SK-N-SH treated with all-trans-retinoic acid at 6 μM for 48 hours (cell line): ENCODE results near the gene PCDH15.

Experiments used
- ATAC-seq: fragments of 200-7000 bp; cut with Tn5 transposase; 3 replicates; pipeline ENCODE4 v1.9.1; 2020; ENCODE audit warnings: mild to moderate bottlenecking, moderate library complexity
- ARNTL ChIP-seq: fragments of 450-650 bp; formaldehyde crosslinking; IDR thresholded peaks from 2 replicates; pipeline ENCODE4 v1.5.0; 2020; ENCODE audit warnings: low read depth, mild to moderate bottlenecking, moderate library complexity, borderline replicate concordance
- CREB5 ChIP-seq: fragments of 250-450 bp; sonication (Bioruptor Pico); IDR thresholded peaks from 2 replicates; pipeline ENCODE4 v1.5.1; 2020; ENCODE audit warnings: low read depth, mild to moderate bottlenecking, moderate library complexity
- CSDC2 ChIP-seq: fragments of 250-450 bp; sonication (Bioruptor Pico); IDR thresholded peaks from 2 replicates; pipeline ENCODE4 v1.5.0; 2020; ENCODE audit warnings: mild to moderate bottlenecking, moderate library complexity
- CSRNP3 ChIP-seq: fragments of 250-450 bp; sonication (Bioruptor Pico); IDR thresholded peaks from 2 replicates; pipeline ENCODE4 v1.5.1; 2021; ENCODE audit warnings: mild to moderate bottlenecking, moderate library complexity
- ESRRG ChIP-seq: fragments of 250-450 bp; sonication (Bioruptor Pico); IDR thresholded peaks from 2 replicates; pipeline ENCODE4 v1.6.1; 2021; ENCODE audit warnings: mild to moderate bottlenecking
- GLIS3 ChIP-seq: fragments of 250-450 bp; sonication (Bioruptor Pico); IDR thresholded peaks from 2 replicates; pipeline ENCODE4 v1.5.0; 2020; ENCODE audit warnings: mild to moderate bottlenecking, moderate library complexity
- OSR1 ChIP-seq: fragments of 250-450 bp; sonication (Bioruptor Pico); IDR thresholded peaks from 2 replicates; pipeline ENCODE4 v1.8.0; 2022; ENCODE audit warnings: moderate library complexity, mild to moderate bottlenecking, inconsistent platforms
- POU6F1 ChIP-seq: fragments of 250-450 bp; sonication (Bioruptor Pico); IDR thresholded peaks from 2 replicates; pipeline ENCODE4 v1.8.0; 2021; ENCODE audit warnings: low read depth, mild to moderate bottlenecking, moderate library complexity, borderline replicate concordance
- PPARA ChIP-seq: fragments of 250-450 bp; sonication (Bioruptor Pico); IDR thresholded peaks from 2 replicates; pipeline ENCODE4 v1.5.0; 2020; ENCODE audit warnings: mild to moderate bottlenecking, borderline replicate concordance
- RARB ChIP-seq: fragments of 250-450 bp; sonication (Bioruptor Pico); IDR thresholded peaks from 2 replicates; pipeline ENCODE4 v1.8.0; 2021; ENCODE audit warnings: mild to moderate bottlenecking, moderate library complexity
- SNAI2 ChIP-seq: fragments of 250-450 bp; sonication (Bioruptor Pico); IDR thresholded peaks from 2 replicates; pipeline ENCODE4 v1.5.0; 2020; ENCODE audit warnings: mild to moderate bottlenecking, moderate library complexity
- TCF4 ChIP-seq: fragments of 250-450 bp; sonication (Bioruptor Pico); IDR thresholded peaks from 2 replicates; pipeline ENCODE4 v1.8.0; 2021; ENCODE audit warnings: mild to moderate bottlenecking, moderate library complexity, borderline replicate concordance
- TSHZ2 ChIP-seq: fragments of 250-450 bp; sonication (Bioruptor Pico); IDR thresholded peaks from 2 replicates; pipeline ENCODE4 v1.5.0; 2020; ENCODE audit warnings: mild to moderate bottlenecking, moderate library complexity
- ZC3H10 ChIP-seq: fragments of 250-450 bp; sonication (Bioruptor Pico); IDR thresholded peaks from 2 replicates; pipeline ENCODE4 v1.5.1; 2021; ENCODE audit warnings: mild to moderate bottlenecking, moderate library complexity
- ZFP3 ChIP-seq: fragments of 250-450 bp; sonication (Bioruptor Pico); IDR thresholded peaks from 2 replicates; pipeline ENCODE4 v1.5.0; 2020; ENCODE audit warnings: mild to moderate bottlenecking, moderate library complexity
- ZNF565 ChIP-seq: fragments of 450-650 bp; formaldehyde crosslinking; conservative IDR thresholded peaks from 2 replicates; pipeline ENCODE4 v1.5.0; 2020; ENCODE audit warnings: low read depth, mild to moderate bottlenecking, moderate library complexity
- ZNF70 ChIP-seq: fragments of 450-650 bp; formaldehyde crosslinking; IDR thresholded peaks from 2 replicates; pipeline ENCODE4 v1.5.0; 2020; ENCODE audit warnings: mild to moderate bottlenecking, moderate library complexity
- ZNF8 ChIP-seq: fragments of 450-650 bp; formaldehyde crosslinking; IDR thresholded peaks from 2 replicates; pipeline ENCODE4 v1.5.0; 2020; ENCODE audit warnings: mild to moderate bottlenecking, moderate library complexity

Gene PCDH15

GRCh38 chr10:54148508-54148907 is 652.5 kb downstream of the PCDH15 start (continued):
- TF ChIP-seq CREB5 = no peak
- no peak for TF ChIP-seq SNAI2
- no peak for TF ChIP-seq ESRRG (CRISPR knock-in tag)
- no peak for TF ChIP-seq RARB (CRISPR knock-in tag)
- TF ChIP-seq, all 23 proteins: peak for 0

GRCh38 chr10:54139819-54140428 is 661.1 kb downstream of the PCDH15 start:
- no peak for ATAC-seq

GRCh38 chr10:54137396-54137795 is 663.6 kb downstream of the PCDH15 start:
- no peak for ATAC-seq
- no peak for TF ChIP-seq ZFP3 (CRISPR knock-in tag)
- no peak for TF ChIP-seq ARNTL (CRISPR knock-in tag)

More at GRCh38 chr10:54139819-54140428, 661.1 kb downstream of the PCDH15 start:
- TF ChIP-seq TSHZ2 (CRISPR knock-in tag) = no peak
- TF ChIP-seq, all 23 proteins: peak for 0

GRCh38 chr10:54133203-54133602 is 667.8 kb downstream of the PCDH15 start:
- TF ChIP-seq PPARA (CRISPR knock-in tag) (no peak), ZNF565 (CRISPR knock-in tag) (no peak), TCF4 (CRISPR knock-in tag) (peak; percentile 59)

GRCh38 chr10:54131833-54132232 is 669.2 kb downstream of the PCDH15 start:
- TF ChIP-seq TSHZ2 (CRISPR knock-in tag) = no peak
- TF ChIP-seq PPARA (CRISPR knock-in tag) = no peak
- TF ChIP-seq POU6F1 (CRISPR knock-in tag) = no peak
- ATAC-seq = no peak

More at GRCh38 chr10:54133203-54133602, 667.8 kb downstream of the PCDH15 start:
- no peak for ATAC-seq

- ATAC-seq = no peak
- no peak for TF ChIP-seq GLIS3
- TF ChIP-seq CSRNP3 (CRISPR knock-in tag) = no peak
- TF ChIP-seq ZFP3 (CRISPR knock-in tag) = no peak
- TF ChIP-seq ARNTL (CRISPR knock-in tag) = no peak
- no peak for TF ChIP-seq ZC3H10 (CRISPR knock-in tag)
- no peak for TF ChIP-seq ZNF8 (CRISPR knock-in tag)
- no peak for TF ChIP-seq POU6F1 (CRISPR knock-in tag)
- TF ChIP-seq CREB5 = no peak
- no peak for TF ChIP-seq RARB (CRISPR knock-in tag)
- no peak for TF ChIP-seq ZNF70 (CRISPR knock-in tag)
- TF ChIP-seq ESRRG (CRISPR knock-in tag) = no peak
- TF ChIP-seq CSDC2 = no peak
- no peak for TF ChIP-seq OSR1 (CRISPR knock-in tag)
- no peak for TF ChIP-seq PPARA (CRISPR knock-in tag)
Observed at GRCh38 chr10:54130394-54130793, 670.6 kb downstream of the PCDH15 start.
